HepG2 (cell line): ENCODE measurements around the gene SLC29A2.

Experiments
- ARNT ChIP-seq: fragments of 450-650 bp; IDR thresholded peaks from 2 replicates; pipeline ENCODE4 v1.6.1; 2017
- CHD2 ChIP-seq: IDR thresholded peaks from 2 replicates; pipeline ENCODE4 v1.6.1; 2011; ENCODE audit warnings: low read depth, low read length, improper control_type of control experiment
- IRF2 ChIP-seq: IDR thresholded peaks from 2 replicates; pipeline ENCODE4 v1.6.1; 2018; ENCODE audit warnings: missing genetic modification reagents, missing compliant biosample characterization
- POLR2A ChIP-seq, 2 experiments: IDR thresholded peaks; 2 replicates each; pipeline ENCODE4 v1.6.1; 2011; ENCODE audit warnings: low read depth in 2 of 2, low read length in 2 of 2, mild to moderate bottlenecking in 1 of 2, moderate library complexity in 1 of 2; ENCODE audit not compliant: insufficient read depth in 1 of 2
- ZNF501 ChIP-seq: sonication (generic); formaldehyde crosslinking; IDR thresholded peaks from 2 replicates; pipeline ENCODE4 v1.5.1; 2020; ENCODE audit warnings: mild to moderate bottlenecking, moderate library complexity, missing genetic modification reagents
- ZNF790 ChIP-seq: sonication (generic); formaldehyde crosslinking; IDR thresholded peaks from 2 replicates; pipeline ENCODE4 v1.8.0; 2022; ENCODE audit warnings: missing genetic modification reagents, mild to moderate bottlenecking, borderline replicate concordance

- TF ChIP-seq POLR2A (IDR thresholded peaks at IDR 0.05; ENCODE audit: insufficient read depth in 1 of 2, low read depth in 2 of 2, low read length in 2 of 2), result no peak
- no peak for TF ChIP-seq ZNF790 (CRISPR knock-in tag)
- TF ChIP-seq CHD2, result no peak
- no peak for TF ChIP-seq ZNF501 (CRISPR knock-in tag)
- no peak for TF ChIP-seq ARNT
- TF ChIP-seq IRF2, result no peak
These were observed 47.4 kb upstream of the SLC29A2 start for GRCh38 chr11:66418986-66419308.
